NCI-H748 (cell line): ENCODE measurements around the gene IRF2BPL.

Source experiments
- DNase-seq: peaks from one replicate; lab custom pipeline; 2025; ENCODE audit not compliant: unreplicated experiment; lab: John Stamatoyannopoulos, UW

Gene IRF2BPL

GRCh38 chr14:77055306-77055705, 26.8 kb upstream of the IRF2BPL start:
- DNase-seq, result no peak

- DNase-seq, result peak; percentile 71
Measured at GRCh38 chr14:77053046-77053841, 24.7 kb upstream of the IRF2BPL start.

GRCh38 chr14:77052281-77053044, 24.0 kb upstream of the IRF2BPL start:
- DNase-seq, result no peak

- no peak for DNase-seq
Measured at GRCh38 chr14:77051116-77051515, 22.6 kb upstream of the IRF2BPL start.

GRCh38 chr14:77046721-77047120, 18.2 kb upstream of the IRF2BPL start:
- DNase-seq, result no peak

GRCh38 chr14:77045238-77046162, 17.0 kb upstream of the IRF2BPL start:
- no peak for DNase-seq

- DNase-seq, result no peak
Measured at GRCh38 chr14:77044783-77045237, 16.3 kb upstream of the IRF2BPL start.

GRCh38 chr14:77043984-77044485, 15.5 kb upstream of the IRF2BPL start:
- DNase-seq, result no peak

GRCh38 chr14:77043177-77043983, 14.9 kb upstream of the IRF2BPL start:
- DNase-seq, result no peak

GRCh38 chr14:77041881-77042545, 13.5 kb upstream of the IRF2BPL start:
- DNase-seq, result peak; percentile 54

GRCh38 chr14:77040741-77041653, 12.5 kb upstream of the IRF2BPL start:
- peak; percentile 94 for DNase-seq

GRCh38 chr14:77040059-77040740, 11.7 kb upstream of the IRF2BPL start:
- DNase-seq, result peak; percentile 100

- peak; percentile 64 for DNase-seq
Measured at GRCh38 chr14:77039285-77040058, 11.0 kb upstream of the IRF2BPL start.

GRCh38 chr14:77037938-77038568, 9.5 kb upstream of the IRF2BPL start:
- DNase-seq, result no peak

GRCh38 chr14:77037215-77037937, 8.9 kb upstream of the IRF2BPL start:
- peak; percentile 90 for DNase-seq
